ENCODE measurements around the gene SDK2.

SDK2 gene

GRCh38 chr17:73591296-73592078, 52.8 kb downstream of the SDK2 start:
- no peaks in the 10 kb centered on the region for H3K9me3 ChIP-seq
- no peak for DNase-seq (ENCODE audit: low spot score in 2 of 2)
- H3K36me3 ChIP-seq (replicated peaks): no peaks in the 10 kb centered on the region
- in situ Hi-C loops (cut with MboI; ENCODE audit: low sequenced_read_pairs): no loop called here
- no peak overlapping the region for H3K4me3 ChIP-seq
- no peaks in the 10 kb centered on the region for H3K27me3 ChIP-seq (ENCODE audit: low read depth)
- no peaks in the 10 kb centered on the region for H3K4me1 ChIP-seq

GRCh38 chr17:73589363-73589980, 54.8 kb downstream of the SDK2 start:
- no peaks in the 10 kb centered on the region for H3K36me3 ChIP-seq (replicated peaks)
- H3K4me3 ChIP-seq: no peak overlapping the region
- DNase-seq (ENCODE audit: low spot score in 2 of 2): no peak
- H3K27me3 ChIP-seq (ENCODE audit: low read depth): no peaks in the 10 kb centered on the region
- H3K4me1 ChIP-seq: no peaks in the 10 kb centered on the region
- H3K9me3 ChIP-seq: no peaks in the 10 kb centered on the region
- in situ Hi-C loops (cut with MboI; ENCODE audit: low sequenced_read_pairs): no loop called here

GRCh38 chr17:73588891-73589290, 55.4 kb downstream of the SDK2 start:
- Histone ChIP-seq H3K4me1 (no peaks in the 10 kb centered on the region), H3K36me3 (replicated peaks) (no peaks in the 10 kb centered on the region), H3K4me3 (no peak overlapping the region), H3K27me3 (ENCODE audit: low read depth) (no peaks in the 10 kb centered on the region), H3K9me3 (no peaks in the 10 kb centered on the region)
- in situ Hi-C loops (cut with MboI; ENCODE audit: low sequenced_read_pairs): no loop called here
- DNase-seq (ENCODE audit: low spot score in 2 of 2): no peak

- Histone ChIP-seq H3K36me3 (replicated peaks) (no peaks in the 10 kb centered on the region), H3K4me1 (no peaks in the 10 kb centered on the region), H3K4me3 (no peak overlapping the region), H3K9me3 (no peaks in the 10 kb centered on the region), H3K27me3 (ENCODE audit: low read depth) (no peaks in the 10 kb centered on the region)
- DNase-seq (ENCODE audit: low spot score in 2 of 2): no peak
- in situ Hi-C loops (cut with MboI; ENCODE audit: low sequenced_read_pairs): no loop called here
These were observed 55.9 kb downstream of the SDK2 start for GRCh38 chr17:73588301-73588846.

GRCh38 chr17:73586921-73587602, 57.2 kb downstream of the SDK2 start:
- no peaks in the 10 kb centered on the region for H3K36me3 ChIP-seq (replicated peaks)
- no peak for DNase-seq (ENCODE audit: low spot score in 2 of 2)
- H3K4me3 ChIP-seq: no peak overlapping the region
- no peaks in the 10 kb centered on the region for H3K4me1 ChIP-seq
- H3K9me3 ChIP-seq: no peaks in the 10 kb centered on the region
- no peaks in the 10 kb centered on the region for H3K27me3 ChIP-seq (ENCODE audit: low read depth)
- in situ Hi-C loops (cut with MboI; ENCODE audit: low sequenced_read_pairs): no loop called here

GRCh38 chr17:73586275-73586832, 57.9 kb downstream of the SDK2 start:
- DNase-seq (ENCODE audit: low spot score in 2 of 2): no peak
- Histone ChIP-seq H3K4me3 (no peak overlapping the region), H3K9me3 (no peaks in the 10 kb centered on the region), H3K4me1 (no peaks in the 10 kb centered on the region), H3K27me3 (ENCODE audit: low read depth) (no peaks in the 10 kb centered on the region), H3K36me3 (replicated peaks) (no peaks in the 10 kb centered on the region)
- in situ Hi-C loops (cut with MboI; ENCODE audit: low sequenced_read_pairs): no loop called here

GRCh38 chr17:73585583-73585982, 58.7 kb downstream of the SDK2 start:
- no peaks in the 10 kb centered on the region for H3K9me3 ChIP-seq
- in situ Hi-C loops (cut with MboI; ENCODE audit: low sequenced_read_pairs): no loop called here
- no peaks in the 10 kb centered on the region for H3K4me1 ChIP-seq
- H3K36me3 ChIP-seq (replicated peaks): no peaks in the 10 kb centered on the region
- H3K27me3 ChIP-seq (ENCODE audit: low read depth): no peaks in the 10 kb centered on the region
- H3K4me3 ChIP-seq: no peak overlapping the region
- DNase-seq (ENCODE audit: low spot score in 2 of 2): no peak

GRCh38 chr17:73584987-73585386, 59.3 kb downstream of the SDK2 start:
- no peaks in the 10 kb centered on the region for H3K36me3 ChIP-seq (replicated peaks)
- no peak for DNase-seq (ENCODE audit: low spot score in 2 of 2)
- H3K4me1 ChIP-seq: no peaks in the 10 kb centered on the region
- no peak overlapping the region for H3K4me3 ChIP-seq
- H3K27me3 ChIP-seq (ENCODE audit: low read depth): no peaks in the 10 kb centered on the region
- in situ Hi-C loops (cut with MboI; ENCODE audit: low sequenced_read_pairs): no loop called here
- H3K9me3 ChIP-seq: no peaks in the 10 kb centered on the region

- no peak overlapping the region for H3K4me3 ChIP-seq
- no peak for DNase-seq (ENCODE audit: low spot score in 2 of 2)
- no peaks in the 10 kb centered on the region for H3K27me3 ChIP-seq (ENCODE audit: low read depth)
- no peaks in the 10 kb centered on the region for H3K36me3 ChIP-seq (replicated peaks)
- no peaks in the 10 kb centered on the region for H3K4me1 ChIP-seq
- no peaks in the 10 kb centered on the region for H3K9me3 ChIP-seq
- in situ Hi-C loops (cut with MboI; ENCODE audit: low sequenced_read_pairs): no loop called here
These were observed 60.2 kb downstream of the SDK2 start for GRCh38 chr17:73584049-73584448.

GRCh38 chr17:73582821-73583220, 61.4 kb downstream of the SDK2 start:
- Histone ChIP-seq H3K9me3 (no peaks in the 10 kb centered on the region), H3K4me3 (no peak overlapping the region), H3K4me1 (no peaks in the 10 kb centered on the region), H3K27me3 (ENCODE audit: low read depth) (no peaks in the 10 kb centered on the region), H3K36me3 (replicated peaks) (no peaks in the 10 kb centered on the region)
- DNase-seq (ENCODE audit: low spot score in 2 of 2): no peak
- in situ Hi-C loops (cut with MboI; ENCODE audit: low sequenced_read_pairs): no loop called here

- H3K27me3 ChIP-seq (ENCODE audit: low read depth): no peaks in the 10 kb centered on the region
These were observed 61.9 kb downstream of the SDK2 start for GRCh38 chr17:73582359-73582758.

GRCh38 chr17:73581379-73581778, 62.9 kb downstream of the SDK2 start:
- no peaks in the 10 kb centered on the region for H3K9me3 ChIP-seq
- DNase-seq (ENCODE audit: low spot score in 2 of 2): no peak
- H3K36me3 ChIP-seq (replicated peaks): no peaks in the 10 kb centered on the region
- H3K4me3 ChIP-seq: no peak overlapping the region
- H3K27me3 ChIP-seq (ENCODE audit: low read depth): peaks cover under 1% of the 10 kb centered on the region; the same call in 1 of the 2 replicates
- in situ Hi-C loops (cut with MboI; ENCODE audit: low sequenced_read_pairs): no loop called here
- H3K4me1 ChIP-seq: no peaks in the 10 kb centered on the region

More at GRCh38 chr17:73582359-73582758, 61.9 kb downstream of the SDK2 start:
- Histone ChIP-seq H3K9me3 (no peaks in the 10 kb centered on the region), H3K4me1 (no peaks in the 10 kb centered on the region), H3K36me3 (replicated peaks) (no peaks in the 10 kb centered on the region), H3K4me3 (no peak overlapping the region)
- in situ Hi-C loops (cut with MboI; ENCODE audit: low sequenced_read_pairs): no loop called here
- DNase-seq (ENCODE audit: low spot score in 2 of 2): no peak

GRCh38 chr17:73580073-73580710, 64.1 kb downstream of the SDK2 start:
- DNase-seq (ENCODE audit: low spot score in 2 of 2): no peak
- Histone ChIP-seq H3K9me3 (no peaks in the 10 kb centered on the region), H3K36me3 (replicated peaks) (no peaks in the 10 kb centered on the region), H3K27me3 (ENCODE audit: low read depth) (peaks cover 2% of the 10 kb centered on the region; the same call in 1 of the 2 replicates), H3K4me3 (no peak overlapping the region), H3K4me1 (no peaks in the 10 kb centered on the region)
- in situ Hi-C loops (cut with MboI; ENCODE audit: low sequenced_read_pairs): no loop called here

Data from HAP-1 (cell line).